ENCODE data around the gene PLCB3. TPM values are rescaled to one million over a fixed set of nuclear protein-coding genes. Genes with fewer than 3 reads are reported as not detected.

The PLCB3 gene
- total and polyA plus RNA-seq, 2 donors (not counting 1 experiment from before 2014, with no cell fraction given): 17.2 to 37.2 TPM

- Histone ChIP-seq H4K20me1 (ENCODE audit: control insufficient read depth, extremely low read depth, insufficient read depth, low read length) (no peaks in the 10 kb centered on the region), H2AFZ (ENCODE audit: low read length) (no peak overlapping the region), H3K4me3 (replicated peaks in 1 of 4; ENCODE audit: control extremely low read depth in 1 of 4, insufficient read depth in 1 of 4, low read depth in 3 of 4, low read length in 4 of 4) (no peak overlapping the region), H3K4me1 (ENCODE audit: control insufficient read depth, extremely low read depth, insufficient read depth, low read length) (peaks cover 17% of the 10 kb centered on the region), H3K36me3 (ENCODE audit: control insufficient read depth, insufficient read depth, low read length) (peaks cover 41% of the 10 kb centered on the region), H3K4me2 (ENCODE audit: extremely low read depth, insufficient read depth, low read length) (no peak overlapping the region), H3K27ac (ENCODE audit: insufficient read depth, low read length) (no peak overlapping the region), H3K9me3 (ENCODE audit: control insufficient read depth, insufficient read depth, low read depth, low read length) (no peaks in the 10 kb centered on the region), H3K27me3 (ENCODE audit: control insufficient read depth, insufficient read depth, low read length) (no peaks in the 10 kb centered on the region), H3K79me2 (ENCODE audit: control insufficient read depth, insufficient read depth, low read length) (no peaks in the 10 kb centered on the region), H3K9ac (ENCODE audit: insufficient read depth, low read length) (no peak overlapping the region)
- TF ChIP-seq EZH2 (IDR thresholded peaks at IDR 0.05; ENCODE audit: low read length, missing control alignments): no peak
- no peak for TF ChIP-seq CTCF (conservative IDR thresholded peaks at IDR 0.05 in 1 of 2, IDR thresholded peaks at IDR 0.05 in 1 of 2; ENCODE audit: low read depth in 1 of 2, low read length in 2 of 2)
- no peak for DNase-seq (ENCODE audit: low read depth in 2 of 2)
These were observed 13.1 kb downstream of the PLCB3 start for GRCh38 chr11:64264371-64264852.

- no peak overlapping the region for H3K27ac ChIP-seq (ENCODE audit: insufficient read depth, low read length)
- H3K27me3 ChIP-seq (ENCODE audit: control insufficient read depth, insufficient read depth, low read length): no peaks in the 10 kb centered on the region
- no peaks in the 10 kb centered on the region for H3K79me2 ChIP-seq (ENCODE audit: control insufficient read depth, insufficient read depth, low read length)
- H2AFZ ChIP-seq (ENCODE audit: low read length): no peak overlapping the region
- peaks cover 37% of the 10 kb centered on the region for H3K36me3 ChIP-seq (ENCODE audit: control insufficient read depth, insufficient read depth, low read length)
- no peak overlapping the region for H3K4me3 ChIP-seq (replicated peaks in 1 of 4; ENCODE audit: control extremely low read depth in 1 of 4, insufficient read depth in 1 of 4, low read depth in 3 of 4, low read length in 4 of 4)
- TF ChIP-seq CTCF (conservative IDR thresholded peaks at IDR 0.05 in 1 of 2, IDR thresholded peaks at IDR 0.05 in 1 of 2; ENCODE audit: low read depth in 1 of 2, low read length in 2 of 2): no peak
- TF ChIP-seq EZH2 (IDR thresholded peaks at IDR 0.05; ENCODE audit: low read length, missing control alignments): no peak
- H3K4me1 ChIP-seq (ENCODE audit: control insufficient read depth, extremely low read depth, insufficient read depth, low read length): peaks cover 18% of the 10 kb centered on the region
- H3K4me2 ChIP-seq (ENCODE audit: extremely low read depth, insufficient read depth, low read length): no peak overlapping the region
- H3K9me3 ChIP-seq (ENCODE audit: control insufficient read depth, insufficient read depth, low read depth, low read length): no peaks in the 10 kb centered on the region
- no peak for DNase-seq (ENCODE audit: low read depth in 2 of 2)
- no peaks in the 10 kb centered on the region for H4K20me1 ChIP-seq (ENCODE audit: control insufficient read depth, extremely low read depth, insufficient read depth, low read length)
- no peak overlapping the region for H3K9ac ChIP-seq (ENCODE audit: insufficient read depth, low read length)
These were observed 14.1 kb downstream of the PLCB3 start for GRCh38 chr11:64265176-64266160.

- Histone ChIP-seq H3K9ac (ENCODE audit: insufficient read depth, low read length) (no peak overlapping the region), H3K36me3 (ENCODE audit: control insufficient read depth, insufficient read depth, low read length) (peaks cover 34% of the 10 kb centered on the region), H3K4me3 (replicated peaks in 1 of 4; ENCODE audit: control extremely low read depth in 1 of 4, insufficient read depth in 1 of 4, low read depth in 3 of 4, low read length in 4 of 4) (no peak overlapping the region), H4K20me1 (ENCODE audit: control insufficient read depth, extremely low read depth, insufficient read depth, low read length) (no peaks in the 10 kb centered on the region), H3K27me3 (ENCODE audit: control insufficient read depth, insufficient read depth, low read length) (no peaks in the 10 kb centered on the region), H3K4me2 (ENCODE audit: extremely low read depth, insufficient read depth, low read length) (no peak overlapping the region), H3K27ac (ENCODE audit: insufficient read depth, low read length) (no peak overlapping the region), H3K9me3 (ENCODE audit: control insufficient read depth, insufficient read depth, low read depth, low read length) (no peaks in the 10 kb centered on the region), H2AFZ (ENCODE audit: low read length) (no peak overlapping the region), H3K4me1 (ENCODE audit: control insufficient read depth, extremely low read depth, insufficient read depth, low read length) (peaks cover 19% of the 10 kb centered on the region), H3K79me2 (ENCODE audit: control insufficient read depth, insufficient read depth, low read length) (no peaks in the 10 kb centered on the region)
- DNase-seq (ENCODE audit: low read depth in 2 of 2): peak in 1 of 2 donors; percentile 23
- TF ChIP-seq CTCF (conservative IDR thresholded peaks at IDR 0.05 in 1 of 2, IDR thresholded peaks at IDR 0.05 in 1 of 2; ENCODE audit: low read depth in 1 of 2, low read length in 2 of 2) (no peak), EZH2 (IDR thresholded peaks at IDR 0.05; ENCODE audit: low read length, missing control alignments) (no peak)
These were observed 15.0 kb downstream of the PLCB3 start for GRCh38 chr11:64266339-64266738.

Measured in fibroblast of lung (primary cell).